Keratinocyte (primary cell): ENCODE data around the gene MBD3L5.
"Not testable (repeated sequence)": the region's sequence is repeated elsewhere in the genome, so short reads cannot be mapped to it uniquely, and the experiment has no call there.

Experiments
- EZH2 ChIP-seq: IDR thresholded peaks from one replicate; pipeline ENCODE4 v1.6.1; 2012; ENCODE audit warnings: inconsistent platforms, mild to moderate bottlenecking, low read length, moderate library complexity
- TF ChIP-seq, protein P1 (sequence below), 3 experiments: IDR thresholded peaks in 1 of 3; conservative IDR thresholded peaks in 1 of 3; optimal IDR thresholded peaks in 1 of 3; 2 replicates in 2 of 3; 3 replicates in 1 of 3; pipeline versions ENCODE3 to v1.5.1; 2011; ENCODE audit warnings: low read length in 3 of 3, mild to moderate bottlenecking in 3 of 3, moderate library complexity in 2 of 3, control low read depth in 1 of 3, inconsistent platforms in 1 of 3; ENCODE audit not compliant: insufficient read depth in 2 of 3; ENCODE audit errors: extremely low read depth in 1 of 3

DNA sequence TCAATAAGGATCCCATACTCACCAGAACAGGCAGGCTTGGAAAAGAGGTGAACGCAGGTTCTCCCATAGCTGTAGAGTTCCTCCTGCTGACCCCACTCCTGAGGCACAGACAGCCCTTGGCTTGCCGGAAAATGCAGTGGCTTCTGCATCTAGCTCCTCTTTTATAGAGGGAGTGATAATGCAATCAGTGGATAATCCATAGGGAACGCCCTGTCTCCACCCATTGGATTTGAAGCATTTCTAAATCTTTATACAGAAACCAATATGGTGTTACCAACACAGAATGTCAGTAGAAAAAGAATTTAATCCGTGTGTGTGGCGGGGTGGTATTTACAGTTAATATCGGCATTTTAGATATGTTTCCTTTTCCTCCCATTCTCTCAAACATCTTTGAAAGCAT is 9.0 kb upstream of the MBD3L5 start, which contains the start of gene MBD3L2B:
- TF ChIP-seq, protein P1, sequence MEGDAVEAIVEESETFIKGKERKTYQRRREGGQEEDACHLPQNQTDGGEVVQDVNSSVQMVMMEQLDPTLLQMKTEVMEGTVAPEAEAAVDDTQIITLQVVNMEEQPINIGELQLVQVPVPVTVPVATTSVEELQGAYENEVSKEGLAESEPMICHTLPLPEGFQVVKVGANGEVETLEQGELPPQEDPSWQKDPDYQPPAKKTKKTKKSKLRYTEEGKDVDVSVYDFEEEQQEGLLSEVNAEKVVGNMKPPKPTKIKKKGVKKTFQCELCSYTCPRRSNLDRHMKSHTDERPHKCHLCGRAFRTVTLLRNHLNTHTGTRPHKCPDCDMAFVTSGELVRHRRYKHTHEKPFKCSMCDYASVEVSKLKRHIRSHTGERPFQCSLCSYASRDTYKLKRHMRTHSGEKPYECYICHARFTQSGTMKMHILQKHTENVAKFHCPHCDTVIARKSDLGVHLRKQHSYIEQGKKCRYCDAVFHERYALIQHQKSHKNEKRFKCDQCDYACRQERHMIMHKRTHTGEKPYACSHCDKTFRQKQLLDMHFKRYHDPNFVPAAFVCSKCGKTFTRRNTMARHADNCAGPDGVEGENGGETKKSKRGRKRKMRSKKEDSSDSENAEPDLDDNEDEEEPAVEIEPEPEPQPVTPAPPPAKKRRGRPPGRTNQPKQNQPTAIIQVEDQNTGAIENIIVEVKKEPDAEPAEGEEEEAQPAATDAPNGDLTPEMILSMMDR (optimal IDR thresholded peaks at IDR 0.05 in 1 of 3, IDR thresholded peaks at IDR 0.05 in 1 of 3, conservative IDR thresholded peaks at IDR 0.05 in 1 of 3; ENCODE audit: extremely low read depth in 1 of 3, insufficient read depth in 2 of 3, low read length in 3 of 3) = not testable (repeated sequence)
- not testable (repeated sequence) for TF ChIP-seq EZH2
